SKM-1 treated with dmso at 0.1 percent for 144 hours (cell line): ENCODE measurements around the gene SYNE1.

Source experiments
- DNase-seq: peaks from one replicate; lab custom pipeline; 2025; ENCODE audit not compliant: unreplicated experiment; lab: John Stamatoyannopoulos, UW

The SYNE1 gene

DNA sequence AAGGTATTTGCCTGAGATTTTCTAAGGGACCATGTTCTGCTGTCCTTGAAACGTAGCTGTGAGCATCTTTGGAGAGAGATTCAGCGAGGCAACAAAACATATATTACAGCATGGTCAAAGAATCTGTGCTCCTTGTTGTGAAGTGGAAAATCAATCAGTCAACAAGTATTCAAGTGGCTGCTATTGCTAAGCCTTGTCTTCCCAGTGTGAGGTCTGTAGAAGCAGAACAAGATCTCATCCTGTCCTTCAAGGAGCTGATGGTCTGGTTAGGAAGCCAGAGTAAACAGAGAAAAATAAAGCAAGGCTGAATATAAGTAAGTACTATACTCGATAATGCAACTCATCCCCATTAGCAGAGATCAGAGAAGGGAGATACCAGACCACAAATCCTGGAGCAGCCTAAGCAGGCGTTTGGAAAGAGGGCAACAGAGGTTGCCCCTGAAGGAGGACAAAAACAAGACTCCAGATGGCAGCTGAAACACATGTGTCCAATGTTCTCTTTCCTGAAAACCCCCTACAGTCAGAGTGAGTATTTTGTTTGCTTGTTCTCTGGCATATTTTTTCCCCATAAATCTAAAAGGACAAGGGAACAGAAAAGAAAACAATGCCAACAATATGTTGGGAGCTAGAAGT, 392.0 kb downstream of the SYNE1 start:
- DNase-seq = no peak

GRCh38 chr6:152241013-152241766, 396.0 kb downstream of the SYNE1 start:
- no peak for DNase-seq

GRCh38 chr6:152240436-152240835, 396.7 kb downstream of the SYNE1 start:
- no peak for DNase-seq

- DNase-seq = no peak
Observed at GRCh38 chr6:152236370-152237097, 400.6 kb downstream of the SYNE1 start.

- no peak for DNase-seq
Observed at GRCh38 chr6:152233547-152234320, 403.4 kb downstream of the SYNE1 start.

- no peak for DNase-seq
Observed at GRCh38 chr6:152232501-152233151, 404.5 kb downstream of the SYNE1 start.

DNA sequence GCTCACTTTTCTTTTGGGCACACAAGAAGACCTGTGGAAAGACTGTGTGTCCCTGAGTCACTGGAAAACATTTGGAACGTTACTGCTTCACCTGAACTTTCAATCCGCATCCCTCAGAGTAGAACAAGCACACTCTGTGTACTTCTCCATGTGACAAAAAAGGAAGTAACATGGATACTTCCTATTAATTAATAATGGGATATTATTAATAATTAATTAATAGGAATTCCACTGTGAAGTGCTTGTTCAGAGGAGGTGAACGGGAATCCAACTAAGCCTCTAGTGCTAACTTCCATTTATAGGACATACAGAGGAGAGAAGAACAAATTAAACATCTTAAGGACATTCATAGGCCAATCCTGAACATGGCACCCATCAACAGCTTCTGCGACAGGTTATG, 407.8 kb downstream of the SYNE1 start:
- DNase-seq = no peak

DNA sequence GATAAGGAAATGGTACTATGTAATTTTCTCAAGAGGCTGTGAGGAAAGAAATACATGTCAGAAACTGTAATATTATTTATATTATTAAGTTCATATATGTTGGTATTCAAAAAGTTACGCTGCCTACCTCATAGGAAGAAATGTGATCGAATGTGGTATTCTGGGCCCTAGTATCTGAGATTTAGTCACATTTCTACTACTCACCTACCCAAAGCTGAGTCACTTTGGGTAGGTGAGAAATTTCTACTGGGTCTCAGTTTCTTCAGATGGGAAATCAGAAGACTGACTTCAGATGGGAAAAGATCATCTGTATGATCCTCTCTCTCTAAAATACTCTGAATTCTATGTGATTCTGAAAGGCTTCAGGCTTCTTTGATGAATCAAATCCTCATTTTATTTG, 411.0 kb downstream of the SYNE1 start:
- no peak for DNase-seq

DNA sequence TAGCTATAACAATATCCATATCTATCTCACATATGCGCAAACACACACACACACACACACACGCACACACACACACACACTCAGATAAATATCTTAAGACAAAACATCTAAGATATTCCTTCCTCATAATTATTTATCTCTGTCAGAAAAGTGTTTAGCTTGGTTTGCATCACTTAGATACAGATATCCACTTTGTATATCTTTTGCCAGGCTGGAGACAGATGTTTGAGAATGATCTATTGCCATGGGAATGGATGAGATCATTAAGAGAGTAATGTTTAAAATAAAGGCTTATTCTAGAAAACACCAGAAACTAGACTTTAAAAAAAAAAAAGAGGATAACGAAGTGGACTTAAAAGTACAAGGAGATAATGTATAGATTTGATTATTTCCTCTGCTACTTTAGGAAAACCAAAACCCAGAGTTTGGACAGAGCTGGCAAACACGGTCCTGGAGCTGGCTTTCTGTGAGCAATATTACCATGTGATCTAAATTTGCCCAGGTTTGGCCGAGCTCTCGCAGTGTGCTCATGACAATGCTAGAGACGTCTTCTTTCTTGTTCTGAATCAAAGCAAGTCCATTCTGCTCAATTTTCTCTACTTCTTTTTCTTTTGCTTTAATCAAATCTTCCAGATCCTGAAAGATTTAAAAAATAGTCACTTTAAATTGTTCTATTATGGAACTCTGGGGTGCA, 411.8 kb downstream of the SYNE1 start:
- DNase-seq = no peak

- no peak for DNase-seq
Observed at GRCh38 chr6:152223636-152224035, 413.5 kb downstream of the SYNE1 start.

DNA sequence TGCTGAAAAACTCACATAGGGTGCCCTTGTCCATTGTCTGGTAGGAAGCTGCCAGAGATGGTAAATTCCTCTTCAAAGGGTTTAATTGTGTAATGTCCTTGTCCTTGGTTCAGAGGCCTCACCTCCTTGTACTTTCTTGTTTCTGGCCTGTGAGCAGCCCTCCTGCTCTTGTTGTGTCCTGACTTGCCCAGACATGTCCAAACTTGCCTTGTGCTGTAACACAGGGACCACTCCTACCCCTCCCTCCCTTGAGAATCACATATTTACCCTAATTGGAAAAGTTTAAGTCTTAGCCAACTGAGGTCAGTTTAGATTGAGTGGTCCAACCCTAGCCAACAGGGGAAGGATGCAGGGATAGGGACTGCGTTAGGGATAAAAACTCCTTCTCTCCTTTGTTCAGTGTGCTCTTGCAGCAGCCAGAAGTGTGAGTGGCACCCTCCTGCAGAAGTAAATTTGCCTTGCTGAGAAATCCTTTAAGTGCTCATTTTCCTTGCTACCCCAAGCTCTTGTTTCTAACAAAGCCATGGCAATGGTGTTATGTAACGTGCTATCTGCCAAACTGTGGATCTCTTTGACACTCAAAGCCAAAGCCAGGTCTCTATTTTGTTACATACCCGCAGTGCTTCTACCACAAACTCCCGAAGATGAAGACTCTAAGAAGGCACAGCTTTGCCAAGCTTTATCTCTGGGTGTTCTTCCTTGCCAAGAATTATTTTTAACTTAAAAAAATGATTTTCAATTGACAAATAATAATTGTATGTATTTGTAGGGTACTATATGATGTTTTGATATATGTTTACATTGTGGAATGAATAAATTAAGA, 415.1 kb downstream of the SYNE1 start:
- no peak for DNase-seq

DNA sequence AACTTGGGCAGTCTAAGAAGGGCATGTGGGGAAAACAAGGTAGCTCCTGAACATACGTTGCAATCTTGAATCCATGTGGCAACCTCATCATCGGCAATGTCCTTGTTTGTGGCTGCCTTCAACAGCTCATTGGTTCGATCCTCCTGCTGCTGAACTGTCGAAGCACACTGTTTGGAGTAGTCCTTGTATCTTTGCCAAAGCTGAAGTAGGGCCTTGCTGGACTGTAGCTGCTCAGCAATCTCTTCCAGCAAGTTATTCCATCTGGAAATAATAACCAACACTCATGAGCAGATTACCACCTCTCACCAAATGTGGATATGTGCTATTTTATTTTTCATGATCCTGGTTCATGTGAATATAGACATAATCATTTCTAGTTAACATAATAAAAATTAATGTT, 416.4 kb downstream of the SYNE1 start:
- DNase-seq = no peak

- DNase-seq = no peak
Observed at GRCh38 chr6:152218887-152219286, 418.3 kb downstream of the SYNE1 start.

- DNase-seq = no peak
Observed at GRCh38 chr6:152212437-152212836, 424.7 kb downstream of the SYNE1 start.

DNA sequence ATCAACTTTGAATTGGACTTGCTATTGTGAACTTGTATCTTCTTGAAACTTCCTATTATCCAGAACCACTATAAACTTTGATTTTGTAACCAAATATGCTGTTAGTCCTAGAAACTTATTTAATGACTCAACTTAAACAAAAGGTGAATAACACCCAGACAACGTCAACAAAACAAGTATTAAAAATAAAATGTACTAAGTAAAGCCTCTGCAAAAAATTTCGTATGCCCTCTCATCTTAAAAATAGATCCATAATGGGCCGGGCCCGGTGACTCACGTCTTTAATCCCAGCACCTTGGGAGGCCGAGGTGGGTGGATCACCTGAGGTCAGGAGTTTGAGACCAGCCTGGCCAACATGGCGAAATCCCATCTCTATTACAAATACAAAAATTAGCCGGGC, 428.0 kb downstream of the SYNE1 start:
- DNase-seq = no peak

DNA sequence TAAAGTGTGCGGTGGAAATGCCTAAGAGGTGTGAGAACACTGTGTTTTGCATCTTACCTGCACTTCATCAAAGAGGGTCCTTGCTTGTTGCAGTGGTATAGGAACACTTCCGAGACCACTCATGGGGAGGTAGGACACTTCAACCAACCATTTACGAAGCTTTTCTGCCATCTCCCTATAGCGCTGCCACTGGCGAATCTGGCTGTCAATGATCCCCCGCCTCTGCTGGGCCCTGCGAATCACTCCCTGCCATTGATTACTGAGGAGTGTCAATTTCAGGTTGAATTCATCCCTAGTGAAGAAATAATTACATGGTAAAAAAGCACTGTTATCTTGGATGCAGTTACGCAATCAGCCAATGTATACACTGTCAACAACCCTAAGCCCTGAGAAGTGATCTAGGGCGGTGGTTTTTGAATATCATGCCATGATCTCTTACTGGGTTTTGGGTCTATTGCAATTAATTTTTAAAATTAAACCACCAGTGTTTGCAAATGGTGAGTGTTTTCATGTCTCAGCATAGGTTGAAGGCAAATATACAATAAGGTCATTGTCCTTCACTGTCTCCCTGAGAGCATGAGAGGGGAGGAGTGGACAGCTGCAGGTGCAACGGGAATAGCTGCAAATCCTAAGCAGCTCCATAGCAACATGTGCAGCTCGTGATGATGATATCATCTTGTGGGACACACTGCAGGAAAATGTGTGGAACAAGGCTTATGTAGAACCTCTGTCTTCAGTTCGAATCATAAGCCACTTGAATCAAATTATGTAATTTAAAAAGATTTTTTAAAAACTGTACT, 429.0 kb downstream of the SYNE1 start:
- DNase-seq = no peak

- DNase-seq = peak; percentile 1
Observed at GRCh38 chr6:152206072-152206818, 430.9 kb downstream of the SYNE1 start.

DNA sequence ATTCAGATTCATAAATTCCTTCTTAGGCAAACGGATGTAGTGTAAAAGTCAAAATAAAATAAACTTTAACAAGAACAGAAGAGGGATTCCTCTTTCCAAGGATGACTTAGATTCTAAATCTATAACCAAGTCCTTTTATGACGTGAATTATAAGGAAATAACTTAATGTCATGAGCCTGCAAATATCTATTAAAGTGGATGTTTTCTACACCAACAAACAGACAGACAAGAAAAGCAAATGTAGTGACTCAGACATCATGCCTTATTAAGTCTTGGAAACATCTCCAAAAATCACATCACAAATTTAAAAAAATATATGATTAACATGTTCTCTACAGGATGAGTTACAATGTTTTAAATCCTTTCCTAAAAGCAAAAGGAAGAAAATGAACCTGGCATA, 432.6 kb downstream of the SYNE1 start:
- DNase-seq = no peak
